ENCODE data around the gene TCAIM.
"Not testable (repeated sequence)": the region's sequence is repeated elsewhere in the genome, so short reads cannot be mapped to it uniquely, and the experiment has no call there.

The TCAIM gene

GRCh38 chr3:44416031-44417030, 77.8 kb downstream of the TCAIM start:
- no peak for DNase-seq

- not testable (repeated sequence) for DNase-seq
These were observed 79.6 kb downstream of the TCAIM start for GRCh38 chr3:44418118-44418517.

- DNase-seq, result no peak
These were observed 80.0 kb downstream of the TCAIM start for GRCh38 chr3:44418549-44418948.

GRCh38 chr3:44419116-44419922, 80.8 kb downstream of the TCAIM start:
- DNase-seq, result no peak

GRCh38 chr3:44419923-44420650, 81.5 kb downstream of the TCAIM start:
- no peak for DNase-seq

GRCh38 chr3:44420676-44421075, 82.1 kb downstream of the TCAIM start:
- DNase-seq, result no peak

GRCh38 chr3:44421280-44421679, 82.7 kb downstream of the TCAIM start:
- no peak for DNase-seq

- DNase-seq, result no peak
These were observed 86.2 kb downstream of the TCAIM start for GRCh38 chr3:44424758-44425157.

GRCh38 chr3:44427683-44428082, 89.1 kb downstream of the TCAIM start:
- no peak for DNase-seq

GRCh38 chr3:44428910-44429309, 90.3 kb downstream of the TCAIM start:
- DNase-seq, result no peak

GRCh38 chr3:44429459-44429858, 90.9 kb downstream of the TCAIM start:
- DNase-seq, result no peak

- no peak for DNase-seq
These were observed 91.9 kb downstream of the TCAIM start for GRCh38 chr3:44430466-44430865.

- DNase-seq, result peak in 1 of 2 experiments; percentile 62
These were observed 96.4 kb downstream of the TCAIM start for GRCh38 chr3:44434834-44435510.

- DNase-seq, result no peak
These were observed 97.6 kb downstream of the TCAIM start for GRCh38 chr3:44436181-44436580.

GRCh38 chr3:44437800-44438199, 99.2 kb downstream of the TCAIM start:
- no peak for DNase-seq

- no peak for DNase-seq
These were observed 101.1 kb downstream of the TCAIM start for GRCh38 chr3:44439499-44440295.

- DNase-seq, result no peak
These were observed 104.2 kb downstream of the TCAIM start for GRCh38 chr3:44442596-44443309.

- DNase-seq, result no peak
These were observed 105.9 kb downstream of the TCAIM start for GRCh38 chr3:44444437-44444836.

GRCh38 chr3:44444896-44445691, 106.5 kb downstream of the TCAIM start:
- no peak for DNase-seq

- no peak for DNase-seq
These were observed 107.2 kb downstream of the TCAIM start for GRCh38 chr3:44445786-44446185.

All from NCI-H524 (cell line).